ENCODE results near the gene TMEM33.
A peak's percentile ranks its signal among the peaks of the same experiment; 100 is the strongest.
"Not testable (repeated sequence)": the region's sequence is repeated elsewhere in the genome, so short reads cannot be mapped to it uniquely, and the experiment has no call there.

The TMEM33 gene, protein sequence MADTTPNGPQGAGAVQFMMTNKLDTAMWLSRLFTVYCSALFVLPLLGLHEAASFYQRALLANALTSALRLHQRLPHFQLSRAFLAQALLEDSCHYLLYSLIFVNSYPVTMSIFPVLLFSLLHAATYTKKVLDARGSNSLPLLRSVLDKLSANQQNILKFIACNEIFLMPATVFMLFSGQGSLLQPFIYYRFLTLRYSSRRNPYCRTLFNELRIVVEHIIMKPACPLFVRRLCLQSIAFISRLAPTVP

DNA sequence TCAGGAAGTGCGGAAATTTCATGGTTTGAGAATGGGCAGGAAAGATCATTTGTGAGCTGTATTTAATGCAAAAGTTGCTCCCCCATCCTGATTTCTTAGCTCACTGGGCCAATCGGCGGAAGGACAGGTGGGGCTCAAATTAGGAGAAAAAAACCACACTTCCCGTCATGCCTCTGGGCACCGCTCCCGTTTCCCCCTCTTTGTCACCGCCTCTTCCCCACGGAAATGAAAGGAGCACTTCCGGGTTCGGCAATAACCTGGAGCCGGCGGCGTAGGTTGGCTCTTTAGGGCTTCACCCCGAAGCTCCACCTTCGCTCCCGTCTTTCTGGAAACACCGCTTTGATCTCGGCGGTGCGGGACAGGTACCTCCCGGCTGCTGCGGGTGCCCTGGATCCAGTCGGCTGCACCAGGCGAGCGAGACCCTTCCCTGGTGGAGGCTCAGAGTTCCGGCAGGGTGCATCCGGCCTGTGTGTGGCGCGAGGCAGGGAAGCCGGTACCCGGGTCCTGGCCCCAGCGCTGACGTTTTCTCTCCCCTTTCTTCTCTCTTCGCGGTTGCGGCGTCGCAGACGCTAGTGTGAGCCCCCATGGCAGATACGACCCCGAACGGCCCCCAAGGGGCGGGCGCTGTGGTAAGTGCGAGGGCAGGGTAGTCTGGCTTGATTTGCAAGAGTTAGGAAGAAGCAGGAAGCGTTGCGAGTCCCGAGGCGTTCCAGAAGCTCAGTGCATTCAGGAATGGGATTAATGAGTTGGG is at the start of gene TMEM33:
TMEM33 (plus strand) TSS at position 529 of the 751 bp plus-strand sequence; CDS start at position 585, 56 bp downstream.
- ATAC-seq (peak; percentile 82), DNase-seq (peak; percentile 81)
- no peaks in the 10 kb centered on the region for H3K27me3 Mint-ChIP-seq
- H3K4me3 Mint-ChIP-seq: peak within 1 kb of the TSS; percentile 98
- H3K4me1 Mint-ChIP-seq: peaks cover 43% of the 10 kb centered on the region
- peaks cover 36% of the 10 kb centered on the region for H3K36me3 Mint-ChIP-seq (ENCODE audit: low read depth)
- peak within 1 kb of the TSS; percentile 96 for H3K27ac Mint-ChIP-seq
- no peaks in the 10 kb centered on the region for H3K9me3 Mint-ChIP-seq

DNA sequence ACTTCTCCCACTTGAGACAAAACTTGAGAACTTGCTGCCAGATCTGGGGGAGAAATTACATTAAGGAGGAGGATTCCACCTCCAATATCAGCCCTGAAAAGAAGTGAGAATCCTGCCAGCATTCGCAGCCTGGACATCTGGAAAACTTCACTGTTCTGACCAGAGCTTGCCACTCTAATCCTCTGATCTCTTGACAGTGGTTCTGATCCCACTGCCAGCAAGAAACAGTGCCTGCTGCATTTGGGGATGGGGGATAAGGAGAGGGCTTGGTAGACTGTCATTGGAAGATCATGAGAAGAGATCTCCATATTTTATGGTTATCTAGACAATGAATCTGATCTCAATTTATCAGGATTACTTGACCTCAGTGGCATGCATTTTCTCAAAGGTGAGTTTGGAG is 49.8 kb upstream of the TMEM33 start:
- ATAC-seq (no peak), DNase-seq (no peak)
- H3K4me3 Mint-ChIP-seq: no peak overlapping the region
- H3K9me3 Mint-ChIP-seq: no peaks in the 10 kb centered on the region
- peaks cover 28% of the 10 kb centered on the region for H3K27me3 Mint-ChIP-seq
- H3K4me1 Mint-ChIP-seq: peaks cover 8% of the 10 kb centered on the region
- H3K27ac Mint-ChIP-seq: no peak overlapping the region
- H3K36me3 Mint-ChIP-seq (ENCODE audit: low read depth): no peaks in the 10 kb centered on the region

DNA sequence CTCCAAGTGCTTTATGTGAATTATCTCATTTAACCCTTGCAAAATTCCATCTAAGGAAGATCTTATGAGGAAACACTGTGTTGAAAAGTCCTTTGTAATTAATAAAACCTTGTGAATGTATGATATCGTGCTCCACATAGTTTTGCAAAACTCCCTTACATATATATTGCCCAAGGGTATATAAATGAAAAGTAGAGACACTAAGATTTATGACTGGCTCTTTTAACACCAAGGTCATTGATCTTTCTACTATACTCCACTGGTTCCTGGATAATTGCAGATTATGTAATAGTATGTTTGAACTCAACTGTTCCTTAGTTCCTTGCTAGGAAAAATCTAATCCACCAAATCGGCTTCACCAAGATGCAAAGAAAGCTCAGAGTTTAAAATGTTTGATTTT is 48.0 kb upstream of the TMEM33 start:
- Mint-ChIP-seq H3K4me3 (no peak overlapping the region), H3K9me3 (no peaks in the 10 kb centered on the region), H3K27me3 (peaks cover 16% of the 10 kb centered on the region), H3K4me1 (peaks cover 3% of the 10 kb centered on the region), H3K27ac (no peak overlapping the region), H3K36me3 (ENCODE audit: low read depth) (no peaks in the 10 kb centered on the region)
- no peak for ATAC-seq
- DNase-seq: no peak

DNA sequence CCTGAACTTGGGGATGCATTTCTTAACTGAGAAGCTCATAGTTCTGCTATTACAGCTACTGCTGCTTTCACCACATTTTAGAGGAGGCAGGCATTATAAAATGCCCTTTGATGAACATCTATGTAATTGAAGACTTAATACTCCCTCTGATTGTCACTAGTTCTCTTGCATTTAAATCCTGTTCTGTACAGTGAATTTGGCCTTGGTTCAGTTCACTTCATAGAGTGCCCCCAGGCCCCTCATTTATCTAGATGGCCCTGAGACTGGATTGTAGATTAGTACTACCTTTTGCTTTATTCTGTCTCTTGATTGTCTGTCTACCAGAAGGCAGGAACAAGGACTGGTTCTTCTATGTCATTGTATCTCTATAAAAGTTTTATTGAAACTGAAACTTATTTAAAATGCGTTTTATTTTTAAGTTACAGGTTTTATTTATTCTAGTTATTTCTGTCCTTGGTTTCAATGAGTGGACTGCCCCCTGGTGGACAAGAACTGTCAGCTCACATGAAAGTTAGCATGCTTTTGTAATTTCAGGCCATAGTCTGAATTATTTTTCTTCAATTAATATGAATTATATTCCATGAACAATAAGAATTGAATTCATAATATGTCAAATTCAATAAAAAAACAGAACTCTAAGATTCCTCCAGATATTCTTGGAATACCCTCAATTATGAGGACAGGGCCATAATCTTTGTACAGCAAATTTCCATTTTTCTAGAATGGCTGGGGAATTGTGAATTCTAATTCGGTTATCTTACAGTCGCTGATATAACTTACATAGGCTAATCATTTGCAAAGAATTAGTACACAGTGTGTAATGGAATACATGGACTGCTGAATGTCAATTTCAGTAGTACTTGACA is 47.2 kb upstream of the TMEM33 start:
- DNase-seq (peak; percentile 41), ATAC-seq (no peak)
- Mint-ChIP-seq H3K27me3 (peaks cover 14% of the 10 kb centered on the region), H3K9me3 (no peaks in the 10 kb centered on the region), H3K36me3 (ENCODE audit: low read depth) (no peaks in the 10 kb centered on the region), H3K4me1 (peaks cover under 1% of the 10 kb centered on the region), H3K4me3 (no peak overlapping the region), H3K27ac (no peak overlapping the region)

DNA sequence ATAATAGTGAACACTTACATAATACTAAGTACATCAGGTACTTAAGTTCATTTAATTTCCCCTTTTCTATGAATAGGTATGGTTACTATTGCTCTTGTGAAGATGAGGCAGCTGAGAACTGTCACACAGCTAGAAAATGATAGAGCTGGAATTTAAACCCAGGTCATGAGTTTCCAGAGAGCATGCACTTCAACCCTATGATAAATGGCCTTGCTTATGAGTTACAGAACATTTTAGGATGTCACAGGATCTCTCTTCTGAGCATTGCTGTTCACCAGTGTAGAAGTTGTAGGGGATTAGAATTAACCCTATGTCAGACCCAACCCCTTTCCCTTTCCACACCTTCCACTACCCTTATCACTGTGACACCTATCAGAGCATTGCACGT is 46.5 kb upstream of the TMEM33 start:
- Mint-ChIP-seq H3K27ac (no peak overlapping the region), H3K4me3 (no peak overlapping the region), H3K27me3 (peaks cover 14% of the 10 kb centered on the region), H3K9me3 (no peaks in the 10 kb centered on the region), H3K36me3 (ENCODE audit: low read depth) (no peaks in the 10 kb centered on the region), H3K4me1 (no peaks in the 10 kb centered on the region)
- ATAC-seq: no peak
- no peak for DNase-seq

DNA sequence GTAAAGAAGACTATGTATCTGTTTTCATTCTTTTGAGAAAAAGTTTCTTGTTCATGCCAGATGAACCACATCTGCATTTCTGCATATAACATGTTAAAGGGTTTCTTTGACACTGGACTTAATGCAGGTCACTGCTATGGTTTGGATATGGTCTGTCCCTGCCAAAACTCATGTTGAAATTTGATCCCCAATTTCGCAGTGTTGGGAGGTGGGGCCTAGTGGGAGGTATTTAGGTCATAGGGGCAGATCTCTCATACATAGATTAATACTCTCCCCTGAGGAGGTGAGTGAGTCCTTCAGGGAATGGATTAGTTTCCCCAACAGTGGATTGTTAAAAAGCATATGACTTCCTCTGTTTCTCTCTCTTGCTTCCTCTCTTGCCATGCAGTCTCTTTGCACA is 45.9 kb upstream of the TMEM33 start:
- DNase-seq: no peak
- peaks cover 17% of the 10 kb centered on the region for H3K27me3 Mint-ChIP-seq
- H3K27ac Mint-ChIP-seq: no peak overlapping the region
- no peak for ATAC-seq
- no peak overlapping the region for H3K4me3 Mint-ChIP-seq
- H3K9me3 Mint-ChIP-seq: no peaks in the 10 kb centered on the region
- no peaks in the 10 kb centered on the region for H3K36me3 Mint-ChIP-seq (ENCODE audit: low read depth)
- no peaks in the 10 kb centered on the region for H3K4me1 Mint-ChIP-seq

DNA sequence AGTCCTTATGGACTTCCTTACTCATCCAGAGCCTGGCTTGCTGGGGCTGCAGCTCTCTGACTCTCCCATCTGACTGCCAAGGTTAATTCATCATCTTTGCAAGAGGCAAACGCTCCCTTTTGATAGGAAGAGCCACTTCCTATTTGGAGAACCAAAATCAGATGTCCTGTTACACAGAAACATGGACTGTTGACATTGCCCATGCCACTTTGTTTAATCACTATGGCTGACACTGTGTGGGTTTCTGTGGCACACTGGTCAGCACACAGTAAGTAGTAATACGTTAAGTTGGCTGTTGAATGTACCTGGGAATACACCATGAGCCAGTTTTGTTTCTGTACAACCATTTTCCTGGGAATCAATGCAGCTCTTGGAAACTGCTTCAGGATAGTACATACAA is 45.1 kb upstream of the TMEM33 start:
- Mint-ChIP-seq H3K27me3 (peaks cover 17% of the 10 kb centered on the region), H3K36me3 (ENCODE audit: low read depth) (no peaks in the 10 kb centered on the region), H3K4me1 (no peaks in the 10 kb centered on the region), H3K4me3 (no peak overlapping the region), H3K9me3 (no peaks in the 10 kb centered on the region), H3K27ac (no peak overlapping the region)
- no peak for DNase-seq
- no peak for ATAC-seq

DNA sequence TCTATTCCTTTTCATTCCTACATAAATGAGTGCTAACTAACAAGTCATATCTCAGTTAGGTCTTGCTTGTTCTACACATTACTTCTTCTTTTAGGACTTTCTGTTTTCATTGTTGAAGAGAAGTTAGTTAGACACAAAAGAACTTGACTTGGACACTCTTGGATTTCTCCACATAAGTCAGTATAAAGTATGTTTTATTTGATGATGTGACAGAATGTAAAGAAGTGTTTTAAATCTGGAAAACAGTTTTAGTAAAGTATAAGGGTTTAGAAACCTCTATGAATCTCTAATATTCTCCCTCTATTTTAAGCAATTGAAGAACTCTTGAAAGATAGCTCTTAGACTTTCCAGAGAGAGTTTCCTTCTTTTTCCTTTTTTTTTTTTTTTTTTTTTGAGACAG is 38.6 kb upstream of the TMEM33 start:
- H3K36me3 Mint-ChIP-seq (ENCODE audit: low read depth): no peaks in the 10 kb centered on the region

DNA sequence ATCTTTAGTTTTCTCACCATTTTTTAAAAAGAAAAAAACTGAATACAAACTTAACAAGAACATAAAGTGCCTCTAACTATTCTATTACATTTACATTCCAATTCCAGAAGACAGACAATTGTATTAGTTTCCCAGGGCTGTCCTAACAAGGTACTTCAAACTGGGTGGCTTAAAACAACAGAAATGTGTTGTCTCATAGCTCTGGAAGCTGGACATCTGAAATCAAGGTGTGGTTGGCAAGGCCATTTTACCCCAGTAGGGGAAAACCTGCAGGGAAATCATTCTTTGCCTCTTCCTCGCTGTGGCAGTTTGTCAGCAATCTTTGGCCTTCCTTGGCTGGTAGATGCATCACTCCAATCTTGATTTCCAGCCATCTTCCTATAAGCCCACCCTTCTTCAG is 37.5 kb upstream of the TMEM33 start:
- Mint-ChIP-seq H3K9me3 (peaks cover 7% of the 10 kb centered on the region), H3K4me1 (no peaks in the 10 kb centered on the region), H3K27ac (no peak overlapping the region), H3K36me3 (ENCODE audit: low read depth) (no peaks in the 10 kb centered on the region), H3K4me3 (no peak overlapping the region), H3K27me3 (peaks cover 3% of the 10 kb centered on the region)
- ATAC-seq (no peak), DNase-seq (no peak)

More for the DNA sequence above, 38.6 kb upstream of the TMEM33 start:
- H3K4me1 Mint-ChIP-seq: no peaks in the 10 kb centered on the region
- ATAC-seq (no peak), DNase-seq (no peak)
- peaks cover 7% of the 10 kb centered on the region for H3K9me3 Mint-ChIP-seq
- no peak overlapping the region for H3K4me3 Mint-ChIP-seq
- no peak overlapping the region for H3K27ac Mint-ChIP-seq
- H3K27me3 Mint-ChIP-seq: peaks cover 3% of the 10 kb centered on the region

DNA sequence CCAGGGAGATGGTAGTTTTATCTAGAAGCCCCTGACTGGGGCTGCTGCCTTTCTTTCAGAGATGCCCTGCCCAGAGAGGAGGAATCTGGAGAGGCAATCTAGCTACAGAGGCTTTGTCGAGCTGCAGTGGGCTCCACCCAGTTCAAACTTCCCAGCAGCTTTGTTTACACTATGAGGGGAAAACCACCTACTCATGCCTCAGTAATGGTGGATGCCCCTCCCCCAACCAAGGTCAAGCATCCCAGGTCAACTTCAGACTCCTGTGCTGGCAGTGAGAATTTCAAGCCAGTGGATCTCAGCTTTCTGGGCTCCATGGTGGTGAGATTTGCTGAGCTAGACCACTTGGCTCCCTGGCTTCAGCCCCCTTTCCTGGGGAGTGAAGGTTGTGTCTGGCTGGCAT is 26.1 kb upstream of the TMEM33 start:
- H3K4me3 Mint-ChIP-seq; ATAC-seq; H3K9me3 Mint-ChIP-seq; DNase-seq; H3K4me1 Mint-ChIP-seq; H3K36me3 Mint-ChIP-seq (ENCODE audit: low read depth); H3K27ac Mint-ChIP-seq: not testable (repeated sequence)
- H3K27me3 Mint-ChIP-seq: peaks cover 14% of the 10 kb centered on the region

DNA sequence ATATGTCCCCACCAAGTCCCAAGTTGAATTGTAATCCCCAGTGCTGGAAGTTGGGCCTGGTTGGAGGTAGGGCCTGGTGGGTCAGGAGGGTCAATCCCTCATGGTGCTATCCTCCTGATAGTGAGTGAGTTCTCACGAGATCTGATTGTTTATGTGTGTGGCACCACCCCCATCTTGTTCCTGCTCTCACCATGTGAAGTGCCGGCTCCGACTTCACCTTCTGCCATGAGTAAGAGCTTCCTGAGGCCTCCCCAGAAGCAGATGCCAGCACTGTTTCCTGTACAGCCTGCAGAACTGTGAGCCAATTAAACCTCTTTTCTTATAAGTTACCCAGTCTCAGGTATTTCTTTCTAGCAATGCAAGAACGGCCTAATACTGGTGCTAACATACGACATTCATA is 22.7 kb upstream of the TMEM33 start:
- Mint-ChIP-seq H3K27me3 (peaks cover 3% of the 10 kb centered on the region), H3K36me3 (ENCODE audit: low read depth) (no peaks in the 10 kb centered on the region), H3K9me3 (no peaks in the 10 kb centered on the region), H3K4me3 (no peak overlapping the region), H3K27ac (no peak overlapping the region), H3K4me1 (peaks cover 2% of the 10 kb centered on the region)
- DNase-seq (no peak), ATAC-seq (no peak)

DNA sequence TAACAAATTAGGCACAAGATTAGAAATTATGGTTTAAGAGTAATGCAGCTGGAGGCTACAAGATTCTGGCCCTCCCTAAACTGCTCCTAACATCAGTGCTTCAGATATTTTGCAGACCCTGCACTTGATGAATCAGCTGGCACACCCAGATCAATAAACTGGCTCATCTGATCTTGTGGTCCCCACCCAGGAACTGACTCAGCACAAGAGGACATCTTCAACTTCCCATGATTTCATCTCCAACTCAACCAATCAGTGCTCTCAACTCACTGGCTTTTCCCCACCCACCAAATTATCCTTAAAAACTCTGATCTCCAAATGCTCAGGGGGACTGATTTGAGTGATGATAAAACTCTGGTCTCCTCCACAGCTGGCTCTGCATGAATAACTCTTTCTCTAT is 21.7 kb upstream of the TMEM33 start:
- Mint-ChIP-seq H3K27ac (no peak overlapping the region), H3K36me3 (ENCODE audit: low read depth) (no peaks in the 10 kb centered on the region), H3K9me3 (no peaks in the 10 kb centered on the region), H3K4me1 (peaks cover 2% of the 10 kb centered on the region), H3K4me3 (no peak overlapping the region), H3K27me3 (peaks cover 3% of the 10 kb centered on the region)
- ATAC-seq: no peak
- DNase-seq: no peak

DNA sequence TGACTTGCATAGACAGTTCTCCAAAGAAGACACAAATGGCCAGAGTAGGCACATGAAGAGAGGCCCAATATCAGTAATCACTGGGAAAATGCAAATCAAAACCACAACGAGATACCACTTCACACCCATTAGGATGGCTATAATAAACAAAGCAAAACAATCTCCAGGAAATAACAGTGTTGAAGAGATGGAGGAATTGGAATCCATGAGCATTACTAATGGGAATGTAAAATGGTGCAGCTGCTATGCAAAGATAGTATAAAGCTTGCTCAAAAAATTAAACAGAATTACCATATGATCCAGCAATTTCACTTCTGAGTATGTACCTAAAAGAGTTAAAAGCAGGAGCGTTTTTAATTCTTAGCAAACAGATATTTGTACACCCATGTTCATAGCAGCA is 17.0 kb upstream of the TMEM33 start:
- Mint-ChIP-seq H3K36me3 (ENCODE audit: low read depth) (no peaks in the 10 kb centered on the region), H3K27ac (no peak overlapping the region), H3K27me3 (peaks cover 10% of the 10 kb centered on the region), H3K4me1 (peaks cover 2% of the 10 kb centered on the region), H3K4me3 (no peak overlapping the region), H3K9me3 (peaks cover 8% of the 10 kb centered on the region)
- DNase-seq (no peak), ATAC-seq (no peak)

DNA sequence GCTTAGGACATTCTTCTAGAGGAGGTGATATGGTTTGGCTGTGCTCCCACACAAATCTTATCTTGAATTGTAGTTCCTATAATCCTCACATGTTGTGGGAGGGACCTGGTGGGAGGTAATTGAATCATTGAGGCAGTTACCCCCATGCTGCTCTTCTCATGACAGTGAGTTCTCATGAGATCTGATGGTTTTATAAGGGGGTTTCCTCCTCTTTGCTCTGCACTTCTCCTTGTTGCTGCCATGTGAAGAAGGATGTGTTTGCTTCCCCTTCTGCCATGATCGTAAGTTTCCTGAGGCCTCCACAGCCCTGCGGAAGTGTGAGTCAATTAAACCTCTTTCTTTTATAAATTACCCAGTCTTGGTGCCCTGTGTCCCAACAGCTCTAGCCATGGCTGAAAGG is 14.8 kb upstream of the TMEM33 start:
- not testable (repeated sequence) for ATAC-seq; H3K9me3 Mint-ChIP-seq; H3K36me3 Mint-ChIP-seq (ENCODE audit: low read depth); H3K27ac Mint-ChIP-seq; H3K4me1 Mint-ChIP-seq; H3K4me3 Mint-ChIP-seq; DNase-seq
- H3K27me3 Mint-ChIP-seq: peaks cover 11% of the 10 kb centered on the region

DNA sequence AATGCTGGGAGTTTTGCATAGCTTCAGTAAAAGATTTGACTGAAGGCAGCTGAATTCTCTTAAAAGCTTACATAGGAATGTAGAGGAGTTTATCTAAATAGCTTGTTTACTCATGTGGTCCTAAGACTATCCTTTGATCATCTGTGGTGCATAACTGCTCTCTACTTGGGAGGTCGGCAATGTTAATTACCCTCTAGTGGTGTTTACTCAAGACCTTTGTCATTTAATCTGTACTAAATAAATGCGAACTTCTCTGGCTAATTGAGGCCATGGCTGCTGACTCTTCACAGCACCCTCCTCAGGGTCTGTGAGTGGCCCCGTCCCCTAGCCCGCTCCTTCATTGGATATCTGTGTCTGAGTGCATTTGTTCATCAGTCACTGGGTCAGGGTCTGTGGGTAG is 13.8 kb upstream of the TMEM33 start:
- no peak overlapping the region for H3K4me3 Mint-ChIP-seq

More for the DNA sequence above, 13.8 kb upstream of the TMEM33 start:
- no peak for ATAC-seq
- no peak for DNase-seq
- Mint-ChIP-seq H3K36me3 (ENCODE audit: low read depth) (no peaks in the 10 kb centered on the region), H3K9me3 (peaks cover 8% of the 10 kb centered on the region), H3K27ac (no peak overlapping the region), H3K4me1 (no peaks in the 10 kb centered on the region), H3K27me3 (peaks cover 11% of the 10 kb centered on the region)

Data from activated naive CD8-positive, alpha-beta T cell treated with anti-CD3 and anti-CD28 coated beads, Interleukin-2, amount 50 U/mL, for 24 hours (primary cell).